HUES48 (cell line): Measurements from ENCODE around the gene PLA2G15.
A peak's percentile ranks its signal among the peaks of the same experiment; 100 is the strongest.

Source experiments
- H3K27ac ChIP-seq: one replicate; pipeline ENCODE4 v1.7.0; 2013; ENCODE audit warnings: low read depth, low read length, inconsistent platforms
- H3K27me3 ChIP-seq: 2 replicates; pipeline ENCODE4 v1.6.1; 2013; ENCODE audit warnings: mild to moderate bottlenecking, low read length; ENCODE audit not compliant: control insufficient read depth, insufficient read depth
- H3K36me3 ChIP-seq: 2 replicates; pipeline ENCODE4 v1.6.1; 2013; ENCODE audit warnings: low read length; ENCODE audit not compliant: control insufficient read depth, insufficient read depth
- H3K4me1 ChIP-seq: 2 replicates; pipeline ENCODE4 v1.6.1; 2013; ENCODE audit warnings: mild to moderate bottlenecking, low read length; ENCODE audit not compliant: control insufficient read depth, insufficient read depth
- H3K4me3 ChIP-seq: 2 replicates; pipeline ENCODE4 v1.5.1; 2013; ENCODE audit warnings: mild to moderate bottlenecking, low read depth, low read length
- H3K9ac ChIP-seq: 2 replicates; pipeline ENCODE4 v1.6.1; 2013; ENCODE audit warnings: mild to moderate bottlenecking, low read depth, low read length, moderate library complexity
- H3K9me3 ChIP-seq: 2 replicates; pipeline ENCODE4 v1.6.1; 2013; ENCODE audit warnings: low read length; ENCODE audit not compliant: control insufficient read depth, insufficient read depth

Gene PLA2G15

GRCh38 chr16:68255712-68256111 lies 10.5 kb downstream of the PLA2G15 start:
- Histone ChIP-seq H3K27ac (no peak overlapping the region), H3K27me3 (no peaks in the 10 kb centered on the region), H3K4me1 (no peaks in the 10 kb centered on the region), H3K36me3 (peaks cover 10% of the 10 kb centered on the region), H3K9ac (no peak overlapping the region), H3K9me3 (no peaks in the 10 kb centered on the region), H3K4me3 (no peak overlapping the region)

- no peaks in the 10 kb centered on the region for H3K4me1 ChIP-seq
- H3K27me3 ChIP-seq, result no peaks in the 10 kb centered on the region
- H3K9ac ChIP-seq, result no peak overlapping the region
- H3K4me3 ChIP-seq, result no peak overlapping the region
- H3K9me3 ChIP-seq, result no peaks in the 10 kb centered on the region
- H3K27ac ChIP-seq, result no peak overlapping the region
- peaks cover 10% of the 10 kb centered on the region for H3K36me3 ChIP-seq
Observed at GRCh38 chr16:68257251-68257905, 12.2 kb downstream of the PLA2G15 start.

- no peaks in the 10 kb centered on the region for H3K4me1 ChIP-seq
- no peak overlapping the region for H3K4me3 ChIP-seq
- no peak overlapping the region for H3K27ac ChIP-seq
- H3K27me3 ChIP-seq, result peaks cover 1% of the 10 kb centered on the region; the same call in 1 of the 2 replicates
- peaks cover 10% of the 10 kb centered on the region for H3K36me3 ChIP-seq
- H3K9ac ChIP-seq, result no peak overlapping the region
- no peaks in the 10 kb centered on the region for H3K9me3 ChIP-seq
Observed at GRCh38 chr16:68257906-68258800, 13.0 kb downstream of the PLA2G15 start.

GRCh38 chr16:68259007-68259825 lies 14.0 kb downstream of the PLA2G15 start:
- Histone ChIP-seq H3K4me1 (no peaks in the 10 kb centered on the region), H3K4me3 (no peak overlapping the region), H3K27me3 (peaks cover 4% of the 10 kb centered on the region), H3K9me3 (no peaks in the 10 kb centered on the region), H3K27ac (no peak overlapping the region), H3K36me3 (peaks cover 10% of the 10 kb centered on the region), H3K9ac (no peak overlapping the region)

- H3K9me3 ChIP-seq, result no peaks in the 10 kb centered on the region
- no peak overlapping the region for H3K27ac ChIP-seq
- H3K4me3 ChIP-seq, result peak overlapping the region; percentile 91
- peak overlapping the region; percentile 78; the same call in 1 of the 2 replicates for H3K9ac ChIP-seq
- H3K36me3 ChIP-seq, result peaks cover 8% of the 10 kb centered on the region; the same call in 1 of the 2 replicates
- H3K27me3 ChIP-seq, result peaks cover 13% of the 10 kb centered on the region
- H3K4me1 ChIP-seq, result peaks cover 17% of the 10 kb centered on the region
Observed at GRCh38 chr16:68263559-68264127, 18.5 kb downstream of the PLA2G15 start.

GRCh38 chr16:68264128-68265077 lies 19.2 kb downstream of the PLA2G15 start, which contains the start of gene SLC7A6:
Gene SLC7A6 (plus strand): TSS chr16:68264526. CDS start chr16:68274727, 10,201 bp downstream.
- peak within 1 kb of the TSS; percentile 71 for H3K27ac ChIP-seq
- peak within 1 kb of the TSS; percentile 78 for H3K9ac ChIP-seq
- H3K4me3 ChIP-seq, result peak within 1 kb of the TSS; percentile 91
- no peaks in the 10 kb centered on the region for H3K9me3 ChIP-seq
- H3K36me3 ChIP-seq, result peaks cover 2% of the 10 kb centered on the region; the same call in 1 of the 2 replicates
- H3K4me1 ChIP-seq, result peaks cover 17% of the 10 kb centered on the region
- H3K27me3 ChIP-seq, result peaks cover 13% of the 10 kb centered on the region

- H3K9ac ChIP-seq, result no peak overlapping the region
- peak overlapping the region; percentile 91 for H3K4me3 ChIP-seq
- peak overlapping the region; percentile 71 for H3K27ac ChIP-seq
- H3K27me3 ChIP-seq, result peaks cover 13% of the 10 kb centered on the region
- H3K36me3 ChIP-seq, result no peaks in the 10 kb centered on the region
- no peaks in the 10 kb centered on the region for H3K9me3 ChIP-seq
- H3K4me1 ChIP-seq, result peaks cover 17% of the 10 kb centered on the region
Observed at GRCh38 chr16:68265078-68265920, 20.1 kb downstream of the PLA2G15 start.

GRCh38 chr16:68267612-68268405 lies 22.6 kb downstream of the PLA2G15 start:
- Histone ChIP-seq H3K36me3 (no peaks in the 10 kb centered on the region), H3K4me1 (peaks cover 17% of the 10 kb centered on the region), H3K27me3 (peaks cover 13% of the 10 kb centered on the region), H3K4me3 (peak overlapping the region; percentile 25; the same call in 1 of the 2 replicates), H3K9ac (no peak overlapping the region), H3K9me3 (no peaks in the 10 kb centered on the region), H3K27ac (peak overlapping the region; percentile 44)
